GM12864 (cell line): ENCODE data around the gene INPP4A.

ENCODE experiments used
- DNase-seq: peaks from one replicate; pipeline ENCODE4 v3.0.0-alpha.2; 2011; ENCODE audit warnings: low read depth
- H3K4me3 ChIP-seq: 2 replicates; pipeline ENCODE4 v1.5.1; 2011; ENCODE audit warnings: mild to moderate bottlenecking, low read depth, low read length, control low read depth
- TF ChIP-seq, protein P1 (sequence below): IDR thresholded peaks from 2 replicates; pipeline ENCODE4 v1.5.1; 2011; ENCODE audit warnings: low read depth, mild to moderate bottlenecking, moderate library complexity, low read length, control low read depth, inconsistent platforms; ENCODE audit errors: missing control alignments

INPP4A gene

GRCh38 chr2:98503481-98504105, 58.9 kb downstream of the INPP4A start:
- TF ChIP-seq, protein P1, sequence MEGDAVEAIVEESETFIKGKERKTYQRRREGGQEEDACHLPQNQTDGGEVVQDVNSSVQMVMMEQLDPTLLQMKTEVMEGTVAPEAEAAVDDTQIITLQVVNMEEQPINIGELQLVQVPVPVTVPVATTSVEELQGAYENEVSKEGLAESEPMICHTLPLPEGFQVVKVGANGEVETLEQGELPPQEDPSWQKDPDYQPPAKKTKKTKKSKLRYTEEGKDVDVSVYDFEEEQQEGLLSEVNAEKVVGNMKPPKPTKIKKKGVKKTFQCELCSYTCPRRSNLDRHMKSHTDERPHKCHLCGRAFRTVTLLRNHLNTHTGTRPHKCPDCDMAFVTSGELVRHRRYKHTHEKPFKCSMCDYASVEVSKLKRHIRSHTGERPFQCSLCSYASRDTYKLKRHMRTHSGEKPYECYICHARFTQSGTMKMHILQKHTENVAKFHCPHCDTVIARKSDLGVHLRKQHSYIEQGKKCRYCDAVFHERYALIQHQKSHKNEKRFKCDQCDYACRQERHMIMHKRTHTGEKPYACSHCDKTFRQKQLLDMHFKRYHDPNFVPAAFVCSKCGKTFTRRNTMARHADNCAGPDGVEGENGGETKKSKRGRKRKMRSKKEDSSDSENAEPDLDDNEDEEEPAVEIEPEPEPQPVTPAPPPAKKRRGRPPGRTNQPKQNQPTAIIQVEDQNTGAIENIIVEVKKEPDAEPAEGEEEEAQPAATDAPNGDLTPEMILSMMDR: no peak
- DNase-seq: no peak
- no peak overlapping the region for H3K4me3 ChIP-seq

- DNase-seq: no peak
- H3K4me3 ChIP-seq: no peak overlapping the region
- TF ChIP-seq, protein P1: no peak
Observed at GRCh38 chr2:98504381-98505109, 59.9 kb downstream of the INPP4A start.

- no peak for DNase-seq
- TF ChIP-seq, protein P1: no peak
- no peak overlapping the region for H3K4me3 ChIP-seq
Observed at GRCh38 chr2:98505311-98505808, 60.7 kb downstream of the INPP4A start.

DNA sequence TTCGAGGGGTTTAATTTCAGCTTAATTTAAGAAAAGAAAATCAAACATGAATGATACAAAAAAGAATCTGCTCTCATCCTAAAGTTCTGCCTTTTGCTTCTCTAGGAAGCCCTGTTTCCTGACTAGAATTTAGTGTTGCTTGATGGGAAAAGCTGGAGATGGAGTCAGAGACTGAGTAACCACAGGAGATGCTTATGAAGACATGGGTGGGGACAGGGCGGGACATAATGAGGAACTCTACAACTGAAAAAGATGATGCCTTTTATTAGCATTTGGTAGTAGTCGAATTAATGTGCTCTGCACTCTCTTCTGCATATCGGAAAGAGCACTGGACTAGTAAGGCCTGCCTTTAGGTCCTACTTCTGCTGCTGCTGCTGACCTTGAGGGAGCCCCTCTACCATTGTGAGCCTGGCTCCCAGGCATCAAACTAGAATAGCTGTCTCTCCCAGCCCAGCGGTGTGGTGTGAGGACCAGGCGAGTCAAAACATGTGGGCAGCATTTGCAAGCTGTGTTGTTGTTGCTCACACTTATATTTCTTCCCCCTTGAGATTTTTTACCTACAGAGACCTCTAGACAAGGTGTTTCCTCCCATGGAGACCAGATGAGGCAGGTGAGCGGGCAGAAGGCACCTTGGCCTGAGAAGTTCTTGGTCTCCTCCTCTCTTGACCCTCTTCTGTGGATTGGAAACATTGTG, 61.5 kb downstream of the INPP4A start:
- no peak overlapping the region for H3K4me3 ChIP-seq
- TF ChIP-seq, protein P1: no peak
- DNase-seq: no peak

DNA sequence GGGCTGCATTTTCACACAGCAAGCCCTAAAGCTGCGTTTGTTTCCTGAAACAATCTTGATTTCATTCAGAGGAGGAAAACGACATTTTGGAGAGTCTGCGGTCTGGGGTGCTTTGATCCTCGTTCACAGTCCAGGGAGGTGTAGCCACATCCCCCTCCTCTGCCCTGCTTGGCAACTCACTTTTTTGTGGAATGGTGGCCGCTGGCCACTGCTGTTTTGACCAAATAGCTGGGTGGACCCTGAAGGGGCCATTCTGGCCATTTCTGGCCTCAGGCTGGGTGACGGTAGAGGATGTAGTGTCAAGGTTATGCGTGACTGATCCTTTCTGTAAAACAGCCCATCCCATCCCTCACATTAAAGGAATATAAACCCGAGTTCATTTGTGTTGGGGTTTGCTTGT, 62.2 kb downstream of the INPP4A start:
- no peak overlapping the region for H3K4me3 ChIP-seq
- no peak for DNase-seq
- TF ChIP-seq, protein P1: no peak

DNA sequence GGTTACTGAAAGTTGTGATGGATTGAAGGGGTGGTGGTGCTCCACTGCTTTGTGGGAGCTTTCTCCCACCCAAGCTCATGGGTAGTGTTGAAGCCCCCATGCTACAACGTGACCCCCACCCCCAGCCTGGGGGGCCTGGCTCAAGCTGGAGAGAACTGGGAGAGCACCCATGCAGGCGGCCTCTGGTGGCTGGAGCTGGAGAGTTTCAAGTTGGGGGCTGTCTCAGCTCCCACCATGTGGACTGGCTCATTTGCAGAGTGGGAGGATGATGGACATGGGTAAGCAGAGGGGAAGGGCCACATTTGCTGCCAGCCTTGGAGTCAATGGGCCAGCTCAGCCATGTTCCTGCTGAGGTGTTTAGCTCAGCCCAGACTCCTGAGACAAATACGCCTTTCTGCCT, 62.8 kb downstream of the INPP4A start:
- no peak overlapping the region for H3K4me3 ChIP-seq
- no peak for DNase-seq
- TF ChIP-seq, protein P1: no peak
